IPS-20b (cell line): Measurements from ENCODE around the gene JAZF1.

Source experiments
- H3K27ac ChIP-seq: one replicate; pipeline ENCODE4 v1.5.1; 2013; ENCODE audit warnings: low read length
- H3K27me3 ChIP-seq: 2 replicates; pipeline ENCODE4 v1.6.1; 2013; ENCODE audit warnings: mild to moderate bottlenecking, low read length, inconsistent platforms; ENCODE audit not compliant: insufficient read depth
- H3K36me3 ChIP-seq: 2 replicates; pipeline ENCODE4 v1.6.1; 2013; ENCODE audit warnings: low read depth, mild to moderate bottlenecking, inconsistent platforms, low read length, moderate library complexity; ENCODE audit not compliant: insufficient read depth
- H3K4me1 ChIP-seq: 2 replicates; pipeline ENCODE4 v1.6.1; 2013; ENCODE audit warnings: mild to moderate bottlenecking, control low read depth, inconsistent platforms, low read length, moderate library complexity; ENCODE audit not compliant: insufficient read depth
- H3K4me3 ChIP-seq: 2 replicates; pipeline ENCODE4 v1.5.1; 2013; ENCODE audit warnings: mild to moderate bottlenecking, low read length, inconsistent platforms
- H3K9ac ChIP-seq: 2 replicates; pipeline ENCODE4 v1.6.1; 2013; ENCODE audit warnings: low read depth, mild to moderate bottlenecking, inconsistent platforms, low read length, moderate library complexity
- H3K9me3 ChIP-seq: 2 replicates; pipeline ENCODE4 v1.6.1; 2013; ENCODE audit warnings: mild to moderate bottlenecking, low read depth, low read length, inconsistent platforms; ENCODE audit not compliant: insufficient read depth

Gene JAZF1

DNA sequence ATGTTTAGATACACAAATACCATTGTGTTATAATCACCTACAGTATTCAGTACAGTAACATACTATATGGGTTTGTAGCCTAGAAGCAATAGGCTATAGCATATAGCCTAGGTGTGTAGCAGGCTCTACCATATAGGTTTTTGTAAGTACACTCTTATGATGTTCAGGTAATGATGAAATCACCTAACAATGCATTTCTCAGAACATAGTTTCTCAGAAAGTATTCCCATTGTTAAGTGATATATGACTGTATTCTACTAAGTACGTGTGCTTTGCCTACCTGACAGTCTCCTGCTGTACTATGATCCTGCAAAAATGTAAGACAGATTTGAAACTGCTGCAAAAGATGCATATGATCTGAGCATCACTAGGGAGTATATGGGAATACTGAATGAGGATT is 137.9 kb downstream of the JAZF1 start:
- no peak overlapping the region for H3K27ac ChIP-seq
- H3K36me3 ChIP-seq, result no peaks in the 10 kb centered on the region
- no peak overlapping the region for H3K4me3 ChIP-seq
- H3K9ac ChIP-seq, result no peak overlapping the region
- no peaks in the 10 kb centered on the region for H3K9me3 ChIP-seq
- no peaks in the 10 kb centered on the region for H3K27me3 ChIP-seq
- H3K4me1 ChIP-seq, result peaks cover 6% of the 10 kb centered on the region; the same call in 1 of the 2 replicates

DNA sequence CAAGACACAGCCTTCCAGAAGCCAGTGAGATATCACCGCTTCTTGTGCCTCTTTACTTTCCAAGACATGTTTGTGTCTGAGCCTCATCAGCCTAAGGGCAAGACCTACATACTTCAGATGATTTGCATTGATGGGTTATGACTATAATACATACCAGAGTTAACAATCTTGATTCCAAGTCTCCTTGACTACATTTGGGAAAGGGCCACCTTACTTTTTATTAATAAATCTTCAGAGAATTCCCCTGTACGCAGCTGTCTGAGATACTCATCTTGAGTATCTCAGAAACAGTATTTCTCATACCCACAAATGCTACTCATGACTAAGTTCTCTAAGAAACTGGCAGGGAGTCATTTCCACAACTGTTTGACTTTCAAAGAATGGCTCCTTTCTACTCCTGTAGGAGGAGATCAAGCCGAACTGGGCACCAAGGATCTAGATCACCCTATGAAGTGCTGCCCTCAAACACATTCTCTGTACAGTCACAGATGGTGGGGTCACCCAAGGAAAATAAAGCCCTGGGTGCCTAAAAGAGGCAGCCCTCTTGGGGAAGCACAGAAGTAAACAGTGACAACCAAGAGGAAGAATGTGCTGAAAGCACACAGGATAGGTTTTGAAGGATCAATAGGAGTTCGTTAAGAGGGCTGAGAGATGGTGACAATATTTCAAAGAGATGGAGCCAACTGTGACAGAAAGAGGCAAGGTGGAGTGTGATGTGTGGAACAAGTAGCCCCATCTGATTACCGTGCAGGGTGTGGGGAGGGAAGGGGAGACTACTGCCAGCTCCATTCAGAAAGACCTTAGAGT is 138.9 kb downstream of the JAZF1 start:
- H3K4me3 ChIP-seq, result no peak overlapping the region
- H3K9ac ChIP-seq, result no peak overlapping the region
- no peaks in the 10 kb centered on the region for H3K27me3 ChIP-seq
- no peaks in the 10 kb centered on the region for H3K9me3 ChIP-seq
- H3K4me1 ChIP-seq, result peaks cover 6% of the 10 kb centered on the region; the same call in 1 of the 2 replicates
- no peak overlapping the region for H3K27ac ChIP-seq
- H3K36me3 ChIP-seq, result no peaks in the 10 kb centered on the region

DNA sequence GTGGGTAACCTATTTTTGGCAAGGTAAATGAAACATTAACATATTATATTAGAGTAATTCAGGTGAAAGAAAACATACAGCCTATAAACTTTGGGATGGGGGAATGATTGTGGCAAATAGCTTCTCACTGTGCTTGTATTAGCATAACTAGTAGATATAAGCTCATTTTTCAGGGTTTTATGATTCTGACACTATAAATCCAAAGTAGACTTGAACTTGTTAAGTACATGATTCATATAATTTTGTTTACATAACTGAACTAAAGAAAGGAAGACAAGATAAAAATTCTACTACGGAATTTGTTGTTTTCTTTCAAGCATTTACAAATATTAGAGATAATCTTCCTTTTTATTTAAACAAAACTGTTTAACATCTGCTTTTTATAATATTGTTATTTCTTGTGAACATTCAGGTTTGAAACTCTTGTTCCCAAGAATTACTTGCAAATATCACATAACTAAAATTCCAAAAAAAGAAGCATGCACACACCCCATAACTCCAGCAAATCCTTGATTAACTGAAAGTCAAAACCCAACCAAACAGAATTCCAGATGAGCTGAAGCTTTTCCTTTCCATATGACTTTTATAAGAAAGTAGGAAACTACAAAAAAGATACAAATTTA is 142.3 kb downstream of the JAZF1 start:
- H3K4me3 ChIP-seq, result no peak overlapping the region
- no peaks in the 10 kb centered on the region for H3K36me3 ChIP-seq
- H3K27ac ChIP-seq, result no peak overlapping the region
- H3K9me3 ChIP-seq, result no peaks in the 10 kb centered on the region
- H3K4me1 ChIP-seq, result peaks cover 10% of the 10 kb centered on the region
- no peaks in the 10 kb centered on the region; the same call in 1 of the 2 replicates for H3K27me3 ChIP-seq
- no peak overlapping the region for H3K9ac ChIP-seq

DNA sequence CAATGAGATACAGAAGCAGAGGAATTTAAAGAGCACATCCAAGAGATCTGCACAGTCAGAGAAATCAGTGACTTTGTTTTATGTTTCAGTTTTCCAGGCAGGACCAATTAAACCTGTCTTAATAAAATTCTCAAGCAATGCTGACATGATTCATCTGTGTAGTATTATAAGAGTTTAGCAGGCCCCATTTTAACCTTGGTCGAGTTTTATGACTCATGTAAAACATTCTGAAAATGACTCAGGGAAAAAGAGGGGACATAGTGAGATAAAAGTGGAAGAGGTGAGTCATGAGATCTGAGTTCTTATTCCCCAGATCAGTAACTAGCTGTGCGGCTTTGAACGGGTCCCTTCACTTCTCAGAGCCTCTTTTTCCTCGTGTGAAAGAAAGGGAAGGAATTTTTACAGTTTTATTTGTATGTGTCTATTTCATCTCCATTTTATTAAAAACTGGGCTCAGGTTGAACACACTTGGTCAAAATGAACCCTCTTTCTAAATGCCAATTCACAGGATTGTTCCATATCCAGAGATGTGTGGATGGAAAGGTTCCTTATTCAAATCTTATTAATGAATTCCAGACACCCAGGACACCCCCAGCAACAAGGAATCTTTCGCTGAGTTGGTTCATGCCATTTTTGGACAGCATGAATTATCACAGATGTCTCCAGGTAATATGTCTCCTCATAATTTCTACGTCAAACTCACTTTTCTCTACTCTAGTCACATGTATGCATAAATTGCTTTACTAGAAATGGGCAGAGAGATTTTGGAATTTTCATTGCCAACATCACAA is 143.2 kb downstream of the JAZF1 start:
- H3K4me3 ChIP-seq, result no peak overlapping the region
- no peaks in the 10 kb centered on the region for H3K36me3 ChIP-seq
- peaks cover 10% of the 10 kb centered on the region for H3K4me1 ChIP-seq
- H3K27me3 ChIP-seq, result no peaks in the 10 kb centered on the region; the same call in 1 of the 2 replicates
- H3K9ac ChIP-seq, result no peak overlapping the region
- H3K27ac ChIP-seq, result no peak overlapping the region
- H3K9me3 ChIP-seq, result no peaks in the 10 kb centered on the region

DNA sequence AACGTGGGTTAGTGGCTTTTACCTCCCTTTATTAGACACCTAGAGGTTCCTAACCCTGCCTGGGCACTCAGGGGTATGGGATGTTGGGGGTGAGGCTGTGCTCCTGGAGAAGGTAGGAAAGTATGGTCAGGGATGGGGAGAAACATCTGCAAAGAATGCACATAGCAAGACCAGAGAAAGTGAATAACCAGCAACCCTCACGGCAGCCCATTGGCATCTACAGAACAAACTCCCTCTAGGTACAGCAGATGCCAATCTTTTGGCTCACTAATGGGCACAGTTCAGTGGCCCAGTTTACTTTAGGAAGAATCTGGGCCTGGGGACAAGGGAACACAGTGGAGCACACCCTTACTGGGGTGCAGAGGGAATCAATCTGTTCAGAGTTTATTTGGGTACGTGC is 143.9 kb downstream of the JAZF1 start:
- Histone ChIP-seq H3K27ac (no peak overlapping the region), H3K9ac (no peak overlapping the region), H3K4me3 (no peak overlapping the region), H3K4me1 (peaks cover 10% of the 10 kb centered on the region), H3K27me3 (no peaks in the 10 kb centered on the region; the same call in 1 of the 2 replicates), H3K36me3 (no peaks in the 10 kb centered on the region), H3K9me3 (no peaks in the 10 kb centered on the region)

DNA sequence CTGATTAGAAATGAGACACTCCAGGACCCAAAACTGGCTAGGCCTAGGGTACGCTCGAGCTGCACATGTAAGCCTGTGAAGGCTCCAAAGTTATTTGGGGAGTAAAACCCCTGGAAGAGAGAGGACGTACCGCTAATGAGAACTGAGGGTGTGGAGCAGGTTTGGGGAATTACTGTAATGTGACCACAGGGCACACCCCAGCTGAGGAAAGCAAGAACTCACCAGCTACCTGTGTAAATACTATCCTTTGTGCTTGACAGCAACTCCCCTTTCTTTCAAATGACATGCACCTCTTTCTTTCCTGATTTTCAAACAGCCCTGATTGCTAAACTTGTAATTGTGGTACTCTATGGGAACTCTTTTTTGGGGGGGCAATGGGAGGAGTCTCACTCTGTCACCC is 147.2 kb downstream of the JAZF1 start:
- Histone ChIP-seq H3K4me1 (peaks cover 10% of the 10 kb centered on the region), H3K36me3 (no peaks in the 10 kb centered on the region), H3K9ac (no peak overlapping the region), H3K9me3 (no peaks in the 10 kb centered on the region), H3K27me3 (no peaks in the 10 kb centered on the region; the same call in 1 of the 2 replicates), H3K4me3 (no peak overlapping the region), H3K27ac (no peak overlapping the region)

DNA sequence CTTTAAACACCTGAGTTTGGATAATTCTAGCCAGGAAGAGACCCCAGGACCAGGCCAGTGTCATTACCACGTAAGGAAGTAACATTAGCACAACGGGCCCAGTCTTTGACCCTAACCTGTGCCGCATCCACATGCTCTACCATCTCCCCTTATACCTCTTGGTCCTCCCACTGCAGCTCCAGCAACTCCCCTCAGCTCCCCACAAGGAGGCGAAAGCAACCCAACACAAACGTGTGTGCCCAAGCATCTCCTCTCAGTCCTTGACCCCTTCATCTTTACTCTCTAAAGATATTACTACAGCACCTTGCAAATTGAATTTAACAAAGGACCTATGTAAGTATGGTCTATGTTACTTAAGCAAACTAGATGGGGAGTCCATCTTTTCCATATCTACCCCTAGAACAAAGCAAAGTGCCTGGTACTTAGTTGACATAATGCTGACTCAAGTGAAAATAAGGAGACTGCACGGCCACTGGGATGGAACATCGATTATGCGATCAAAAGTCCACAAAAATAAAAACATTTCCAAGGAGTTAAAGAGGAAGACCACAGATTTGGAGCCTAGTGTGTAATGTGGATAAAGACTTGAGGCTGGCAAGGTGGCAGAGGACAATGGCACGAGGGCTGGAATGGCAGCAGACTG is 147.7 kb downstream of the JAZF1 start:
- Histone ChIP-seq H3K4me3 (no peak overlapping the region), H3K4me1 (peaks cover 10% of the 10 kb centered on the region), H3K27me3 (no peaks in the 10 kb centered on the region; the same call in 1 of the 2 replicates), H3K9me3 (no peaks in the 10 kb centered on the region), H3K27ac (no peak overlapping the region), H3K9ac (no peak overlapping the region), H3K36me3 (no peaks in the 10 kb centered on the region)

DNA sequence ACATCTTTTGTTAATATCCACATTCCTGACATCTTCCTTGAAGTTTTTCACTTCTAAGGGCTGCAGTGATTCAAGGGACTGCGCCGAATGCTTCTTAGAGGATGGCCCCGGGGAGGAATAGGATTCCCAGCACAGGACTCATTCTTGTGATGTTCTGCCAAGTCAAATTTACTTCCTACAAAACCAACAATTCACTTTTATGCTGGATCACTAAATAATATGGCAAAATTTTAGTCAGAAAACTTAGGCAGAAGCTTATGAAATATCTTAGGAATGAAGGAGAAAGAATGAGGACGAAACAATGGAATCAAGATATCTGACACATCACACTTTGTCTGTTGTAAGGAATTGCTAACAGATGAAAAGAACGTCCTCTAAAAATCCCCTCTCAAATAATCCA is 151.5 kb downstream of the JAZF1 start:
- H3K4me3 ChIP-seq, result no peak overlapping the region
- H3K27ac ChIP-seq, result no peak overlapping the region
- no peaks in the 10 kb centered on the region for H3K9me3 ChIP-seq
- no peak overlapping the region for H3K9ac ChIP-seq
- peaks cover 3% of the 10 kb centered on the region; the same call in 1 of the 2 replicates for H3K4me1 ChIP-seq
- no peaks in the 10 kb centered on the region for H3K36me3 ChIP-seq
- H3K27me3 ChIP-seq, result no peaks in the 10 kb centered on the region

DNA sequence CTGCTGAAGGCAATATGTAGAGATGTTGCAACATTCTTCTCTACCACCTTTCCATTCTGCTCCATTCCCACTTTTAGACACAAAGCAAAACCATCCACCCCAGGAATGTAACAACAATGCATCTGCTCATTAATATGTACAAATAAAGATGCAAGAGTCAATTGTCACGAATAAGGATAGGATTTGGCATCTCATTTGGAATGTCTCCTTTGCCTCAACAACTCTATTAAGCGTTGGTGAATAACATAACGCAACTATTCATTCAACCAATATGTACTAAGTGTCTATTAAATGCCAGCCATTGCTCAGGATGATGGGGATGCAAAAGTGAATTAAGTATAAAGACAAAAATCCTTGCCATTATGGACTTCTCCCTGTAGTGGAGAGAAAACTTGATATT is 152.1 kb downstream of the JAZF1 start:
- Histone ChIP-seq H3K4me1 (no peaks in the 10 kb centered on the region), H3K36me3 (no peaks in the 10 kb centered on the region), H3K9ac (no peak overlapping the region), H3K4me3 (no peak overlapping the region), H3K27ac (no peak overlapping the region), H3K9me3 (no peaks in the 10 kb centered on the region), H3K27me3 (no peaks in the 10 kb centered on the region)

DNA sequence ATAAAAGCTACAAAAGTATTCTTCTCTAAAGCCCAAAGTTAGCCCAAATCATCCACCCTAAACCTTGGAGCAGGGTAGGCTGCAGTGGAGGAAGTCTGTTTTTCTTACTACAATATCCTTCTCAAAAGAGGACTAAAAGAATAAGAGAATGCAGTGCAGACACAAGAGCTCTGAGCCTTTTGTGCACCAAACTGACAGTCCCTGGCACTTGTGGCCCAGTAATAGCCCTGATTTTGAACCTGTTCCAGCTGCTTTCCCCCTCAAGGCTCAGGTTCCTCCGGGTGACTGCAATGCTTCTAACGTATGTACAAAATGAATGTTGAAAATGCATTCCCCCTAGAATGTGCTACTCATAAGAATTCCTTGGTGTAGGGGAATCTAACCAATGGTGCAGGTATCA is 154.4 kb downstream of the JAZF1 start:
- no peaks in the 10 kb centered on the region for H3K27me3 ChIP-seq
- no peak overlapping the region for H3K9ac ChIP-seq
- H3K9me3 ChIP-seq, result no peaks in the 10 kb centered on the region
- no peaks in the 10 kb centered on the region for H3K4me1 ChIP-seq
- H3K36me3 ChIP-seq, result no peaks in the 10 kb centered on the region
- H3K27ac ChIP-seq, result no peak overlapping the region
- H3K4me3 ChIP-seq, result no peak overlapping the region

DNA sequence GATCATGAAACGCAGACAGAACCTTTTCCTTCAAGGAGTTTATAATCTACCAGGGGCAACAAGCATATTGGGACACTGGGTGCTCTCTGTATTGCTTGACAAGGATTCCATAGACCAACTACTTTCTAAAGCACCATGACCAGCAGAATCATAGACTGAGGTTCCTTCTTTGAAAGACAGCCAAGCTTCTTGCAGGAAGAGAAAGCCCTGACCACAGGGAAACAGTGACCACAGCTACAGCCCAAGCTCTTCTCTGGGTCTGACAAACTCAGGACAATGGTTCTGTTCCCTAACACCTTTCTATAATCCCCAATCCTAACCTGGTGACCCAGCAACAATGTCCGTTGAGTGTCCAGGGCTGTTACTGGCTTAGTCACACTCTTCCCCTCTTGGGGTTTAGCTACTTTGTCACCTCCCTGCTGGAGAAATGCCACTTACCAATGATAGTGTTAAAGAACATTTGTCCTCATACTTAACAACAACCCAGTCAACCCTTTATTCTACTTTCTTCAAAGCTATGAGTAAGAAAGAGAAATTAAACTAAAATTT is 155.7 kb downstream of the JAZF1 start:
- no peaks in the 10 kb centered on the region for H3K27me3 ChIP-seq
- H3K9me3 ChIP-seq, result no peaks in the 10 kb centered on the region
- H3K4me1 ChIP-seq, result 0 out of 2 replicates have a peak, but pooled peaks cover 6% of the 10 kb centered on the region
- H3K4me3 ChIP-seq, result no peak overlapping the region
- H3K9ac ChIP-seq, result no peak overlapping the region
- H3K27ac ChIP-seq, result no peak overlapping the region
- H3K36me3 ChIP-seq, result no peaks in the 10 kb centered on the region
